K562 (cell line): ENCODE data around the gene SARS1. TPM values are rescaled to one million over a fixed set of nuclear protein-coding genes. Genes with fewer than 3 reads are reported as not detected.

Experiments used
- BCLAF1 ChIP-seq, 2 experiments: fragments of 450-650 bp in 1 of 2; IDR thresholded peaks; 2 replicates each; pipeline ENCODE4 v1.6.1; 2011 to 2017; ENCODE audit warnings: low read depth in 2 of 2, antibody characterized with exemption in 1 of 2, borderline replicate concordance in 1 of 2, low read length in 1 of 2, mild to moderate bottlenecking in 1 of 2, mixed read lengths in 1 of 2; ENCODE audit not compliant: control insufficient read depth in 1 of 2
- CBX2 ChIP-seq: fragments of 200-600 bp; sonication (generic); IDR thresholded peaks from one replicate; pipeline ENCODE4 v1.6.1; 2012; ENCODE audit warnings: mild to moderate bottlenecking, low read length, inconsistent platforms; ENCODE audit not compliant: insufficient read depth, poor library complexity, severe bottlenecking
- CHD7 ChIP-seq: fragments of 200-600 bp; sonication (generic); IDR thresholded peaks from one replicate; pipeline ENCODE4 v1.6.1; 2012; ENCODE audit warnings: mild to moderate bottlenecking, low read depth, low read length, inconsistent platforms
- MXI1 ChIP-seq: IDR thresholded peaks from 2 replicates; pipeline ENCODE4 v1.6.1; 2011; ENCODE audit warnings: low read depth, mild to moderate bottlenecking, improper control_type of control experiment, low read length
- SMARCE1 ChIP-seq: fragments of 450-650 bp; IDR thresholded peaks from 2 replicates; pipeline ENCODE4 v1.7.1; 2016; ENCODE audit warnings: mild to moderate bottlenecking
- SPI1 ChIP-seq: IDR thresholded peaks from 2 replicates; pipeline ENCODE4 v1.6.1; 2011; ENCODE audit warnings: low read depth, low read length, control low read depth, borderline replicate concordance
- ZBED1 ChIP-seq: IDR thresholded peaks from 2 replicates; pipeline ENCODE4 v1.6.1; 2014
- polyA plus RNA-seq, 8 experiments: library from polyadenylated mRNA; depleted of rRNA in 4 of 8; stranded (reverse) in 5 of 8; unstranded in 3 of 8; fragments of >200 nt; fragmentation: Nextera tagmentation in 2 of 8; fragmentation: Illumina TruSeq in 1 of 8; extraction: Ambion mirVana in 2 of 8; extraction: Trizol in 1 of 8; gene quantifications; 2 replicates each; pipeline versions ENCODE4 v1.2.1 to v1.2.3, GENCODE V29; 2011 to 2014; ENCODE audit warnings: inconsistent platforms in 1 of 8, missing spikeins in 1 of 8
- total RNA-seq, 7 experiments: library from RNA; depleted of rRNA in 6 of 7; stranded (reverse); fragments of >200 nt in 6 of 7; fragmentation: Illumina TruSeq in 2 of 7; extraction: Trizol in 2 of 7; gene quantifications; 2 replicates each; pipeline versions ENCODE4 v1.2.1 to v1.2.3, GENCODE V29; 2011 to 2021; ENCODE audit warnings: low replicate concordance in 1 of 7
- TF ChIP-seq, protein P1 (sequence below): fragments of 450-650 bp; IDR thresholded peaks from 2 replicates; pipeline ENCODE4 v1.6.1; 2016
- TF ChIP-seq, protein P2 (sequence below): fragments of 250-450 bp; sonication (Bioruptor Pico); IDR thresholded peaks from 2 replicates; pipeline ENCODE4 v1.8.0; 2022; ENCODE audit warnings: inconsistent platforms, mild to moderate bottlenecking, moderate library complexity, borderline replicate concordance

SARS1 gene
- total and polyA plus RNA-seq, 9 of the 15 experiments (the other 6 are each of a cell fraction or from before 2014, with no cell fraction given), result 221 to 623 (median 254) TPM

DNA sequence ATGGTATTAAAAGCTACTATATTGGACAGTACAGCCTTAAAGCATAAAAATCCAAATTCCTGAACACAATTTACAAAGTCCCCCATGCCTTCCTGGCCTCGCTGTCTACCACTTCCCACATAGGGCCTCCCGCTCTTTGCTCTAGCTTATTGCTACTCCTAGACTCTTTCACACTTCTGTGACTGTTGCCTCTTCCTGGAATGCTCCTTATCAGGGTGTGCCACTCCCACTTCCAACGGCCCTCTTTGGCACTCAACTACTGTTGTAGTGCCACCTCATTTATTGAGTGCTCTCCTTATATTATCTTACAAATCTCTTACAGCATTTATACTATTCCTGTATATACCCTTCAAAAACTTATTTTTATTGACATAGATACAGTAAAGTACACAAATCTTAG lies 4.8 kb downstream of the SARS1 start (continued):
- no peak for TF ChIP-seq BCLAF1 (IDR thresholded peaks at IDR 0.05; ENCODE audit: borderline replicate concordance in 1 of 2, control insufficient read depth in 1 of 2, low read depth in 2 of 2, low read length in 1 of 2)
- TF ChIP-seq CBX2, result no peak
- no peak for TF ChIP-seq SMARCE1
- TF ChIP-seq SPI1, result no peak
- TF ChIP-seq, protein P1, sequence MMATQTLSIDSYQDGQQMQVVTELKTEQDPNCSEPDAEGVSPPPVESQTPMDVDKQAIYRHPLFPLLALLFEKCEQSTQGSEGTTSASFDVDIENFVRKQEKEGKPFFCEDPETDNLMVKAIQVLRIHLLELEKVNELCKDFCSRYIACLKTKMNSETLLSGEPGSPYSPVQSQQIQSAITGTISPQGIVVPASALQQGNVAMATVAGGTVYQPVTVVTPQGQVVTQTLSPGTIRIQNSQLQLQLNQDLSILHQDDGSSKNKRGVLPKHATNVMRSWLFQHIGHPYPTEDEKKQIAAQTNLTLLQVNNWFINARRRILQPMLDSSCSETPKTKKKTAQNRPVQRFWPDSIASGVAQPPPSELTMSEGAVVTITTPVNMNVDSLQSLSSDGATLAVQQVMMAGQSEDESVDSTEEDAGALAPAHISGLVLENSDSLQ, result no peak
- no peak for TF ChIP-seq MXI1
- TF ChIP-seq, protein P2, sequence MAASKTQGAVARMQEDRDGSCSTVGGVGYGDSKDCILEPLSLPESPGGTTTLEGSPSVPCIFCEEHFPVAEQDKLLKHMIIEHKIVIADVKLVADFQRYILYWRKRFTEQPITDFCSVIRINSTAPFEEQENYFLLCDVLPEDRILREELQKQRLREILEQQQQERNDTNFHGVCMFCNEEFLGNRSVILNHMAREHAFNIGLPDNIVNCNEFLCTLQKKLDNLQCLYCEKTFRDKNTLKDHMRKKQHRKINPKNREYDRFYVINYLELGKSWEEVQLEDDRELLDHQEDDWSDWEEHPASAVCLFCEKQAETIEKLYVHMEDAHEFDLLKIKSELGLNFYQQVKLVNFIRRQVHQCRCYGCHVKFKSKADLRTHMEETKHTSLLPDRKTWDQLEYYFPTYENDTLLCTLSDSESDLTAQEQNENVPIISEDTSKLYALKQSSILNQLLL (CRISPR knock-in tag), result no peak
- TF ChIP-seq ZBED1, result no peak
- no peak for TF ChIP-seq CHD7
